ENCODE results near the gene SYT14.
A peak's percentile ranks its signal among the peaks of the same experiment; 100 is the strongest.
"Not testable (repeated sequence)": the region's sequence is repeated elsewhere in the genome, so short reads cannot be mapped to it uniquely, and the experiment has no call there.

SYT14 gene

DNA sequence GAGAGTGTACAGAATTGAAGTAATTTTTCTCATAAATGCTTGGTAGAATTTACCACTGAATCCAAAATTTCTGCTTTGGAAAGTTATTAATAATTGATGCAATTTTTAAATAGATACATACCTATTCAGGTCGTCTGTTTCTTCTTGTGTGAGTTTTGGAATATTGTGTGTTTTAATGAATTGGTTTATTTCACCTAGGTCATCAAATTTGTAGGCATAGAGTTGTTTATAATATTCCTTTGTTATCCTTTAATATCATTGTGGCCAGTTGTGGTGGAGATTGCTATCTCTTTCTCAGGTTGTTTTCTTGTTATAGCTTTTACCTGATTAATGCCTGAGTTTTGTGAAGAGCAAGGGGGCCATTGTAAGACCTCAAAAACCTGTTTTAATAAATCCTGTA lies 93.5 kb downstream of the SYT14 start:
- DNase-seq = no peak

DNA sequence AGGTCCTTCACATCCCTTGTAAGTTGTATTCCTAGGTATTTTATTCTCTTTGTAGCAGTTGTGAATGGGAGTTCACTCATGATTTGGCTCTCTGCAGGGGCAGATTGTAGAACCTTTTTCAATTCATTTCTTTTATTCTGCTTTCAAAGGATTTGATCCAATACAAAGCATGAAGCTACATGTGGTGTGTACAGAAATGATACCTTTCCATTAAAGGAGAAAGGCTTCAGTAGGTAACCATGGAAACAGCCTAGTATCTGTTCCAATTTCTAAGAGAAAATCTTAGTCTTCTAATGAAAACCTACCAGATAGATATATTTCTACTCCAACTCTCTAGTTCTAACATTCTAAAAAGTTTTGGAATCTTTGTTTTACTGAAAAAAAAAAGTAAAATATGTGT lies 105.0 kb downstream of the SYT14 start:
- no peak for DNase-seq

DNA sequence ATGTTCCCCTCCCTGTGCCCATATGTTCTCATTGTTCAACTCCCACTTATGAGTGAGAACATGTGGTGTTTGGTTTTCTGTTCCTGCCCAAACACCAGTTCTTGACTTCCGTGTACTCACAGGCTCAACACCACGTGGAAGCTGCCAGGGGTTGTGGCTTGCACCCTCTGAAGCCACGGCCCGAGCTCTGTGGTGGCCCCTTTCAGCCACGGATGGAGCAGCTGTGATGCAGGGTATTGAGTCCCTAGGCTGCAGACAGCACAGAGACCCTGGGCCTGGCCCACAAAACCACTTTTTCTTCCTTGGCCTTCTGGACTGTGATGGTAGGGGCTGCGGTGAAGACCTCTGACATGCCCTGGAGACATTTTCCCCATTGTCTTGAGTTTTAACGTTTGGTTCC lies 111.6 kb downstream of the SYT14 start:
- no peak for DNase-seq

DNA sequence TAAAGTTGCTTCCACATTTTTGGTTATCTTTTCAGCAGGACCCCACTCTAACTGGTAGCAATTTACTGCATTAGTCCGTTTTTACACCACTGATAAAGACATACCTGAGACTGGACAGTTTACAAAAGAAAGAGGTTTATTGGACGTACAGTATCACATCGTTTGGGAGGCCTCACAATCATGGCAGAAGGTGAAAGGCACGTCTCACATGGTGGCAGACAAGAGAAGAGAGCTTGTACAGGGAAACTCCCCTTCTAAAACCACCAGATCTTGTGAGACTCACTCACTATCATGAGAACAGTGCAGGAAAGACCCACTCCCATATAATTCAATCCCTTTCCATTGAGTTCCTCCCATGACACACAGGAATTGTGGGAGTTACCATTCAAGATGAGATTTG lies 112.5 kb downstream of the SYT14 start:
- not testable (repeated sequence) for DNase-seq

DNA sequence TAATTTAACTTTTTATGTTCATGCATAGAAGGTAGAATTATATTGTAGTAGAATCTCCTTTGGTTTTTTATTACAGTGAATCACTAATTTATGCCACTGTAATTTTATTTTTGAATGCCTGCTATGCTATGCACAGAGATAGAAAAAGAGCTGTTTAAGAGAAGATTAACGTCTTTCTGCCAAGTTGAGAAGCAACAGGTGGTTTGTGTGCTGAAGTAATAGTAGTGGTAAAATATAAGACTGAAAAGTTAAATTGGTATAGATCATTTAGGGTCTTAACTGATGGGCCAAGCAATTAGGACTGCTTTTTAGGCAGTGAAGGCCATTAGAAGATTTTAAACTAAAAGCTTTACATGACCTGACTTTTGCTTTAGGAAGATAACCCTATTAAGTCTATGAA lies 115.1 kb downstream of the SYT14 start:
- DNase-seq = no peak

DNA sequence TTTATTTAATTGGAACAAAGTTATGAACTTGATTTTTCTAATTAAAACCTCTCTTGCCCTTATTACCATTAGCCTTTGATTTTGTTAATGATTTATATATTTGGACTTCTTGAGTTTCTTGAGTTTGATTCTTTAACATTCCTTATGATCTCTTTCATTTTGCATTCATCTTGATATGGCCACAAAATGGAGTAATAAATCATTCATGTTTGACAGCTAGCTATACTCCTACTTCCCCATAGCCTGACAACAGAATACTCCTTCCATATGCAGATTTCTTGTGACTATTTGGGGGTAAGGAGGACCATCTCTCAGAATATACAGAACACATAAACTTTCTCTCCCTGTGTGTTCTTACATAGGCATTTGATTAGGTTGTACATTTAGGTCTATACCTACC lies 119.6 kb downstream of the SYT14 start:
- DNase-seq = no peak

DNA sequence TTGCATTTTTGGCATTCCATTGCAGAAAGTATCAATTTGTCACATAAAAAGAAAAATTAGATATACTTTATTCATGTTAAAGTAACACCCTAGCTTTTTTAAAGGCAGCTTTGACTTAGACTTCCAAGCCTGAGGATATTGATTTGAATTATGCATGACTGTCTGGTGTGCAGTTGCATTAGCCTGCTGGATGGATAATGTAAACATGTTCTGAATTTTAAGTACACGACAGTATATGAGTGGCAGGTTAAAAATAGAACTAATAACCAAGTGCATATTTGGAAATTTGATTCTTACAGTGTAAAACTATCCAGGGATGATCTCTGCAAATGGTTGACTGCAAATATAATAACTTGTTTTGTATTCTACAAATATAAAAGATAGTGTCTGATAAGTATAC lies 124.0 kb downstream of the SYT14 start:
- DNase-seq = no peak

DNA sequence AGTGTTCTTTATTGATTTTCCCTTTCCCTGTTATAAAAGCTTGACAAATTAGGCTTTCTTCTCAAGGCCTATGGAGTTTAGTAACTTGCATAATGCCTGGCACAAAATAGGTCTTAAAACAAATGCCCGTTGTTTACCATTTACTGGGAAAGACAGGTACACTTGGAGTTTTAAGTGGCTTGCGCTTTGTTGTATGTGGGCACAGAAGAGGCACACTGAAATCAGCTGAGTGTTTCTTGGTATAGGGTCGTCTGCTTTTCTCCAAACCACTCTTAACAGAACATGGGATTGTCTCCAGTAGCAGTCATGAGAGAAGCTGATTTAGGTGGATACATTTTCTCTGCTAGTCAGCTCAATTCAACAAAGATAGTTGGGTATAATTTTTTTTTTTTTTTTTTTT lies 132.5 kb downstream of the SYT14 start:
- no peak for DNase-seq

DNA sequence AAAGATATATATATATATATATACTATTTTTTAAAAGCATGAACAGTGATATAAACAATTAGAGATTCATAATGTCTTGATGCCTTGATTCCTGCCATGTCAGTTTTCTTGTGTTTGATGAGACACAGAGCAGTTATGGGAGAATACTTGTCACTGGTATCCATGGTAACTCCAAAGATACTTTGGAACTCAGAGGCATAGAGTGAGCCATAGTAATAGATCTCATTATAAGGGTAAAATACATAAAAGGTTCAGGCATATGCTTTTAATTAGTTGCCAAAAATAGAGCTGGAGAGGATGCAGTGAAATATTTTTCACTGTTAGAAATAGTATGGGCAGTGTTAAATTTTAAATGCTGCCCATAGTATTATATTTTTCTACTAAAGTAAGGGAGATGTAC lies 134.1 kb downstream of the SYT14 start:
- DNase-seq = no peak

DNA sequence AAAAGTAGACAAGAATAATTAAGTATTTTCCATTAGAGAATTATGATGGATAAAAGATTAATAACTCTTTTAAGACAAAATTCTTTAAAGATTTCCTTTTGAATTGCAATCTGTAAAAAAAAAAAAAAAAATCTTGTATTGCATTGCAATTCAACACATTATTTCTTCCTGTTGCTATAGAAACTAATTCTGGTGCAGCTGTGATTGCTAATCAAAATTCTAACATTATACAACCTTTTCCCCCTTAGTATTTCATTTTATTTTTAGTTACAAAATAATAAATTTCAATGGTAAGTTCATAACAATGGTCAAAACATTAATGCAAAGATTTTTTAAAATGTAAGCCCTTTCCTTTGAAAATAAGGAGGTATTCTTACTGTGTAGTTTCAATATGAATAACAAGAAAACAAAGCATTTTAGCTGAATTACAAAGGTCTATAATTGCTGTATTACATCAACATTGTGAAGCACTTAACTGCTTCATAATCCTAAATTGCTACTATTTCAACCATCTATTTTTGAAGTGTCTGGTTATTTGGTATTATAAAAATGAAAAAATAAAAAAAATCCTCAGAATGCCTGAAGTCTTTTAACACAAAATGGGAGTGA lies 135.0 kb downstream of the SYT14 start:
- no peak for DNase-seq

DNA sequence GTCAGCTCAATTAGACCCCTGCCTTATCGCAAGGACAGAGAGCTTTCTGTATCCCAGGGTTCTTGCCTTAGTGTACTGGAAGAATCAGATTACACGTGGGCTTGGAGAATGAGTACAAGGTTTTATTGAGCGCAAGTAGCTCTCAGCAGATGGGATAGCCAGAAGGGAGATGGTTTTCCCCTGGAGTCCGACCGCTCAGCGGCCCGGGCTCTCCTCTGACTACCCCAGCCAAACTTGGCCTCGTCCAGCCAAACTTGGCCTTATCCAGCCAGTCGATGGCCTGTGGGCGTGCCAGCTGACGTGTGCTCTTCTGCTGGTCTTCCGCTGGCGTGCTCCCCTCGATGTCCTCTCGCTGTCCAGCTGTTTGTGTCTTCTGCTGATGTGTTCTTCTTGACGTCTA lies 136.9 kb downstream of the SYT14 start:
- DNase-seq = no peak

DNA sequence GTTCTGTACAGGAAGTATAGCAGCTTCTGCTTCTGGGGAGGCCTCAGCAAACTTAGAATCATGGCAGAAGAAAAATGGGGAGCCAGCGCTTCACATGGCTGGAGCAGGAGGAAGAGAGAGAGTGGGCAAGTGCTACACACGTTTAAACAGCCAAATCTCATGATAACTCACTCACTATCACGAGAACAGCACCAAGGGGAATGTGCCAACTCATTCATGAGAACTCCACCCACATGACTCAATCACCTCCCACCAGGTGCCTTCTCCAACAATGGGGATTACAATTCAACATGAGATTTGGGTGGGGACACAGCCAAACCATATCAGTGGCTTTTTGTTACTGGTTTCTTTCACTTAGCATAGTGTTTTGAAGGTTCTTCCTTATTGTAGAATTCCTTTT lies 138.6 kb downstream of the SYT14 start:
- no peak for DNase-seq

DNA sequence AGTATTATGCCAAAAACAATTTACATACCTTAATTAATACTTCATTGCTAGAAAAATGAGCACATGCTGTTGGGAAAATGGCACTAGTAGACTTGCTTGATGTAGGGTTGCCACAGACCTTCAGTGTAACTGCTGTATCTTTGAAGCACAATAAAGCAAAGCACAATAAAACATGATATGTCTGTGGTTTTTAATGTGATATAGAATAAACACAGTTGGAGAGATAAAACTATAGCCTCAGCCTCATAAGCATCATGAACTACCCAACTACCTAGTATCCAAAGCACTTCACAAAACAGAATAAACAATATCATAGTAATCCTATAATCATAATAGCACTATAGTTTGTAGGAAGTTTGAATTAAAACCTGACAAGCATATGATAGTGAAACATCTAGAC lies 143.5 kb downstream of the SYT14 start:
- DNase-seq = no peak

DNA sequence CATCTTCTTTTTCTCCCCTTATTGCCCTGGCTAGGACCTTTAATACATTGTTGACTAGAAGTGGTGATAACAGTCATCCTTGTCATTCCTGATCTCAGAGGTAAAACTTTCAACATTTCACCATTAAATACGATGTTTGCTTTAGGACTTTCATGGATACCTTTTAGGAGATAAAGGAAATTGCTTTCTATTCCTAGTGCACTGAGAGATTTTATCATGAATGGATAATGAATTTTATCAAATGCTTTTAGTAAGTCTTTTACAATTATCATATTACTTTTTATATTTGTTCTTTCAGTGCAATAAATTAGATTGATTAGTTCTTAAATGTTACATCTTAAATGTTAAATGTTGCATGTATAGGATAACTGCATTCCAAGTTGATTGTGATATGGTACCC lies 147.3 kb downstream of the SYT14 start:
- no peak for DNase-seq

DNA sequence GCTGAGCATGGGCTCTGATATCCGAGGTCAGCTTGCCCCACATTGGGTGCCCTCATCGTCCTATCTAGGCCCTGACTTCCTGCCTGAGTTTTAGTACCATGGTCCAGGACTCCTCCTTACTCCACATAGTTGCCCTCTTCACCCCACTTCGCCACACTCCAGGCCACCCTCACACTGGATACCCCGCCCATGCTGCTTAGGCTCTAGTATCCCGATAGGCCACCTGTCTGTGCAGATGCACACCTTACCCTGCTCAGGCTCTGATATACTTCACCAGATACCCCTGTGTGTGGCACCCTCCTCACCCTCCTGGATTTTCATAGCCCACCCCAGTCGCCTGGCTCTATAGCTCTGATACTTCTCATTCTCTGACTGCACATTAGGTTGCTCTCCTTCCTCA lies 149.0 kb downstream of the SYT14 start:
- no peak for DNase-seq

DNA sequence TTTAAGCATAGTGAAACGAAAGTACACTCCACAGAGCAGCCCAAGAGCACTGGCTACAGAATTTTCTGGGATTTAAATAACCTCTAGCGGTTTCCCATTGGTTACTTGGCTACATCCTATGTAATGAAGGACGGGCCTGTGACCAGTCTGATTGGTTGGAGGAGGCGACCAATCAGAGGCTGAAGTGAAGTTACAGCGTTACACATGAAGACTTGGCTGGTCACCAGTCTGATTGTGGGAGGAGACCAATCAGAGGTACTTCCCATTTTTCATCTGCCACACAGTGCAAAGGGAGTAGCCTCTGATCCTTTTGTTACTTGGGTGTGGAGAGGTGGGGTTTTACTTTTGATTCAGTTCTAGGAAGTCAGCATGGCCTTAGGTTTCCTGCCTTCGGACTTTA lies 151.8 kb downstream of the SYT14 start:
- no peak for DNase-seq

DNA sequence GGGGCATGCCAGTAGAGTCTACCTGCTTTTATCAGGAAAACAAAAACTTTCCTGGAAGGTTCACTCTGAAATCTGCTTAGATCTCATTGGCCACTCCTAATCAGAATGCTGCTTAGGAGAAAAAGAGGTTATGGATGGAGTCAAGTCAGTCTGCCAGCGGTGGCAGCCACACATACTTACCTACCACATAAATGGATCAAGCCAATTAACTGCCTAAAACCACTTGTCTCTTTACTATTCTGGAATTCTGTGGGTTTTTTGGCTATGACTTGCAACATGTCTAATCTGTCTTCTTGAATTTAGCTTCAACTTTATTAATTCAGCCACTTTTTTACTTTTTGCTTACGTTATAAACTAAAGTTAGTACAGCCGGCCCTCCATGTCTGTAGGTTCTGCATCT lies 154.3 kb downstream of the SYT14 start:
- no peak for DNase-seq

DNA sequence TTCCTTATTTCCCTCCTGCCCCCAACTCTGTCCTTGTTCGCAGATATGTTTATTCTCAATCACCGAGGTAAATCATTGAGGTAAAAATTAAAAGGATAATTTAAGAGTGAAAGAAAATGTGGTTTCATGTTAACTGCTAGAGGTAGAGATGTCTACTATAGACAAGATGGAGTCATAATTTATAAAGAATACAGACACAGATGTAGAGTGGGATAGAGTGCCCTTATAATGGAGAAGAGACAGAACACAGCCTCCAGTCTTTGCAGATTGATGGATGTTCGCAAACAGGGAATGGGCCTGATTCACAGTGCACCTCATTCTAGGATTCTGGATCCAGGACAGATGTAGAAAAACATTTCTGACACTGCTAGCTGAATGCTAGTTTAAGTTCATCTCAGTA lies 155.4 kb downstream of the SYT14 start:
- no peak for DNase-seq

DNA sequence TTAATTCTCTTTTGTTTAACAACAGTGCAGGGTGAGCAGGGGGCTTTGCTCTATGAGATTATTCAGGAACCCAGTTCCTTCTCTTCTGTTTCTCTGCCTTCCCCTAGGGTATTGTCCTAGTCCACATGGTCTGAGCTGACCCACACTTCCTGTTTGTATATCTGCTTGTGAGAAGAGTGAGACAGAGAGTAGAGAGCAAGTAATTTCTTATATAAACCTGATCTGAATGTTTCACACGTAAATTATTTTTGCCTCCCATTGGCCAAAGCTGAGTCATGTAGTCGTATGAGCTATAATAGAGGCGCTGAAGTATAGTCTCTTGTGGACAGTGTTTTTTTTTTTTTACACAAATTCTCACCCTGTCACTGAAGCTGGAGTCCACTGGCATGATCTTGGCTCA lies 160.3 kb downstream of the SYT14 start:
- DNase-seq = no peak

DNA sequence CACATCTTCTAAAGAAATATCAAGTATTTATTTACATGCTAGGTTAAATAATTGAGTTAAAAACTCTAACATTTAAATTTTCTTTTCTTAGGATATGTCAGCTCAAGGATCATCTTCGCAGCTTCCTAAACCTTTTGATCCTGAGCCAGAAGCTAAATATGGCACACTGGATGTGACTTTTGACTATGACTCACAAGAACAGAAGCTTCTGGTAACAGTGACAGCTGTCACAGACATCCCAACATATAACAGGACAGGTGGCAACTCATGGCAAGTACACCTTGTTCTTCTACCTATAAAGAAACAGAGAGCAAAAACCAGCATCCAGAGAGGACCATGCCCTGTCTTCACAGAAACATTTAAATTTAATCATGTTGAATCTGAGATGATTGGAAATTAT lies 161.9 kb downstream of the SYT14 start:
- DNase-seq = no peak

DNA sequence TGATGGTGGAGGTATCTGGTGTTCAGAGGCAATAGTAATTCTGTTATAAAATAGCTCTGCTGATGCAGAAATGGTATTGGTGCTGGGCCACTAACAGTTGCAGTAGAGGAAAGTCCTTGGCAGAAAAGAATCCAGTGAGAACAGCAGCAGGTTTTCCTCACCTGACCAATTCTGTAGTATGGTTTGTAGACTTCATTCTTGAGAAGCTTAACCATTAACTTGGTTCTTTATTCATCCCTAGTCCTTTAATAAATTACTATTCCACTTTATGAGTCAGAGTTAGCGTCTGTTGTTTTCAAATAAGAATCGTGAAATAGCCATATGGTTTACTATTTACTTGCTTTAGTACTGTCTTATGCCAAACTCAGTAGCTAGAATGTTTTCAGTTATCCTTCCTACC lies 166.1 kb downstream of the SYT14 start:
- DNase-seq = peak; percentile 80

DNA sequence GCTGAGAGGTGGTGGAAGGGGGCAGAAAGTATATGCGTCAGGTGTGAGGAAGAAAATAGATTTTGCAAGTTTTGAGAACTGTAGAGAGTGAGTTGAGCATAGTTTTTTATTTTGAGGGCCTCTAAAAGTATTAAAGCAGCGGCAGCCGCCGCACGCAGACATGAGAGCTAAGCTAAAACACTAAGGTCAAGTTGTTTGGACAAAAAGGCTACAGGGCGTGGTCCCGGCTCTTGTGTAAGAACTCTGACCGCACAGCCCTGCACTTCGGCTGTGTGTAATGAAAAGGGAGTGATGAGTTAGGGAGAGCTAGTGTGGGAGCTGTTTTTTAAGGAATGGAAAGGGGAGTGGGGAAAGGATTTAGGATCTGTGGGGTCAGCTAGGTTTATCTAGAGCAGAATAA lies 174.9 kb downstream of the SYT14 start:
- not testable (repeated sequence) for DNase-seq

DNA sequence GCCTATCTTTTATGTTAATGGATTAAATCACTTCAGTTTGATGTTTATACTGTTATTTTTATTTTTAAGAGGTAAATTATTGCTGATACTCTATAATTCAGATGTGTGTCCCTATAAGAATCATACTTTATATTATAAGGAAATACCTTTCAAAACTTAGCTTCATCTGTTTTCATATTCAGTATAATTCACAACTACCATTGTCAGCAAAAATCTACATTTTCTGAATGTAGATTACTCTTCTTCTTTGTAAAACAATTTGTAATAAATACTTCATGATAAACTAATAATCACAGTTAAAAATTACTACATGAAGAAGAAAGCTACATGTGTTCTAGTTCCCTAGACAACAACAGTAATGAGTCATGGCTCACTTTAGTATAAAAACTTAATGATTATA lies 179.2 kb downstream of the SYT14 start:
- DNase-seq = no peak

DNA sequence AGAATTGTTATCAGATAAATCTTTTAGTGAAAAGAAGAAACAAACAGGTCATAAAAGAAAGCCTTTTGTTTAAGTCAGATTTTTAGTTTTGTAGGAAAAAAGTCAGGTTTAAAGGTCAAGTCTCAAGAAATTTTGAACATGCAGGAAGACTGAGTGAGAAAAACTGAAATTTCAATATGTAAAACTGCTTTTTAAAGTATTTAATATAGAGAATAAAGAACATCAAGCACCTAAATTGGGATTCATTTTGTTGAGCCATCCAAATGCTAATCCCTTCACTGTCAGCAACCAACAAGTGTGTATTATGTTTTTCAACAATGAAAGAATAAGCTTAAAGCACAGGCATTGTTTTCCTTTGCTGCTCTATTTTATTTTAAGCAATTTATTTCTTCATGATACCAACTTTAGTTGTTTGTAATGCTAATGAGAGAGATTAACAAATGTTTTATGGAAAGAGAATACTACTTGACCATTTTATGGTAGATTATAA lies 179.7 kb downstream of the SYT14 start:
- DNase-seq = no peak

DNA sequence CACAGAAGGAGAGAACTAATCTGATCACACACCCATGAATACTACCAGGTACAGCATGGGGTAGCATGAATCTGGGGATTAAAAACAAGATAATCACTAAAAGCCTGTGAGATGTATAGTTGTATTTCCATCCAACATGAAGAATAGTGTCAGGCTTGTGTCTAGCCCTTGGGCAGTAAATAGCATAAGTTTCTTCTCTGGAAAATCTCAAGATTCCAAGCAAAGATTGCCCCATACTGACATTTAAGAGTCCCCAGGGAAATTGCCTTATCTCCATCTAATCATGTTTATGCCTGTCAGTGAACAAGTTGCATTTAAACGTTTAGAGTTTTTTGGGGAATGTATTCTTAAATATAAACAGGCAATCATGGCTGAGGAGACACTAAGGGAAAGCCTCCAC lies 185.4 kb downstream of the SYT14 start:
- DNase-seq = no peak
